ENCODE data around the gene SPTLC1.
"Not testable (repeated sequence)": the region's sequence is repeated elsewhere in the genome, so short reads cannot be mapped to it uniquely, and the experiment has no call there.

Gene SPTLC1

DNA sequence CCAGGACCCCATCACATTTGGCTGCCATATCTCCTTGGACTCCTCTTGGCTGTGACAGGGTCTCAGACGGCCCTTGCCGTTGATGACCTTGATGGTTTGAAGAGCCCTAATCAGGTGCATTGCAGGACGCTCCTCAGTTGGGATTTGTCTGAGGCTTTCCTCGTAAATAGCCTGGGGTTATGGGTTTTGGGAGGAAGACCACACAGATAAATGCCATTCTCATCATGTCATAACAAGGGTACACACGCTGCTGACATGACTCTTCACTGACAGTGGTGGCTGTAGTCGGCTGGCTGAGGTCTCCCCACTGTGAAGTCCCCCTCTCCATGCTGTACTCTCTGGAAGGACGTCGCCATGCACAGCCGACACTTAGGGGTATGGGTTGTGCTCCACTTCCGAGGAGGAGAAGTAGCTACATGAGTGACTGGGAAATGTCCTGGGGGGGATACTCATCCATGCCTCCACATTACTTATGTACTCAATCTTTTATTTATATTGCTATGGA, 42.9 kb upstream of the SPTLC1 start:
- DNase-seq (ENCODE audit: low read depth, low spot score) = no peak
- TF ChIP-seq, protein P1, sequence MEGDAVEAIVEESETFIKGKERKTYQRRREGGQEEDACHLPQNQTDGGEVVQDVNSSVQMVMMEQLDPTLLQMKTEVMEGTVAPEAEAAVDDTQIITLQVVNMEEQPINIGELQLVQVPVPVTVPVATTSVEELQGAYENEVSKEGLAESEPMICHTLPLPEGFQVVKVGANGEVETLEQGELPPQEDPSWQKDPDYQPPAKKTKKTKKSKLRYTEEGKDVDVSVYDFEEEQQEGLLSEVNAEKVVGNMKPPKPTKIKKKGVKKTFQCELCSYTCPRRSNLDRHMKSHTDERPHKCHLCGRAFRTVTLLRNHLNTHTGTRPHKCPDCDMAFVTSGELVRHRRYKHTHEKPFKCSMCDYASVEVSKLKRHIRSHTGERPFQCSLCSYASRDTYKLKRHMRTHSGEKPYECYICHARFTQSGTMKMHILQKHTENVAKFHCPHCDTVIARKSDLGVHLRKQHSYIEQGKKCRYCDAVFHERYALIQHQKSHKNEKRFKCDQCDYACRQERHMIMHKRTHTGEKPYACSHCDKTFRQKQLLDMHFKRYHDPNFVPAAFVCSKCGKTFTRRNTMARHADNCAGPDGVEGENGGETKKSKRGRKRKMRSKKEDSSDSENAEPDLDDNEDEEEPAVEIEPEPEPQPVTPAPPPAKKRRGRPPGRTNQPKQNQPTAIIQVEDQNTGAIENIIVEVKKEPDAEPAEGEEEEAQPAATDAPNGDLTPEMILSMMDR (IDR thresholded peaks at IDR 0.05; ENCODE audit: low read depth, low read length) = no peak
- in situ Hi-C loops (cut with HindIII; ENCODE audit: low sequenced_read_pairs) = no loop called here
- no peak overlapping the region for H3K4me3 ChIP-seq (ENCODE audit: low read depth, low read length)

DNA sequence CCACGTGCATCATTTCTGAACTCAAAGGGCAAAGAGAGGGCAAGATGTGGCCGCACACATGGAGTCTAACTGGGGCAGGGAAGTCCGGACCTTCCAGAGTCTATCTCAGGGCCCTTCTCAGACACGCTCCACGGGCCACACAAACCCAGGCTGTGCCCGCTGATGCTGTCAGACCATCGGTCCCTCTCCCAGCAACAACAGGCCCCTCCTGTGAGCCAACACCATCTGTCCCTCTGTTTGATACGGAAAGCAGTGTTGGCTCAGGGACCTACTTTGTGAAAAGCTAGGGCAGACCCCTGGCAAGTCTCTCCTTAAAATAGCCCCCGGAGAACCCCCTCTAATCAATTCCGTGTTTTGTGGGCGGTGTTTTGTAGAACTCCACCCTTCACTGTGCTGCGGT, 40.5 kb upstream of the SPTLC1 start:
- DNase-seq (ENCODE audit: low read depth, low spot score); in situ Hi-C loops (cut with HindIII; ENCODE audit: low sequenced_read_pairs); H3K4me3 ChIP-seq (ENCODE audit: low read depth, low read length): not testable (repeated sequence)

DNA sequence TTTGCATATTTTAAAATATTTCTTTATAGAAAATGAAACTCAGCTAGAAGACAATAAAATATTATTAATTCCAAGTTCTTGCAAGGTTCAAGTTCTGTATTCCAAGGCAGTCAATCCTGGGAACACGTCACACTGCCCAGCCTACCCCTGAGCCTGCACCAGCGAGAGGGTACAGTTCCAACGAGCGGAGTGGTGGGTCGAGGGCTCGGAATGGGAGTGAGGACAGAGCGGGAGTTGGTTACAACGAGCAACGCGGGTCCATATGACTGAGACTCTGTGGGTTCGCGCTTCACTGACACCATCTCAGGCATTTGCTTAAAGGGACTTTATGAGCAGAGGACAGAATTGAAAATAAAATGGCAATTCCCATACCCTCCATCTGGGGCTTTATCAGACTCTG, 40.0 kb upstream of the SPTLC1 start:
- TF ChIP-seq, protein P1 (IDR thresholded peaks at IDR 0.05; ENCODE audit: low read depth, low read length) = no peak
- in situ Hi-C loops (cut with HindIII; ENCODE audit: low sequenced_read_pairs) = no loop called here
- no peak for DNase-seq (ENCODE audit: low read depth, low spot score)
- no peak overlapping the region for H3K4me3 ChIP-seq (ENCODE audit: low read depth, low read length)

DNA sequence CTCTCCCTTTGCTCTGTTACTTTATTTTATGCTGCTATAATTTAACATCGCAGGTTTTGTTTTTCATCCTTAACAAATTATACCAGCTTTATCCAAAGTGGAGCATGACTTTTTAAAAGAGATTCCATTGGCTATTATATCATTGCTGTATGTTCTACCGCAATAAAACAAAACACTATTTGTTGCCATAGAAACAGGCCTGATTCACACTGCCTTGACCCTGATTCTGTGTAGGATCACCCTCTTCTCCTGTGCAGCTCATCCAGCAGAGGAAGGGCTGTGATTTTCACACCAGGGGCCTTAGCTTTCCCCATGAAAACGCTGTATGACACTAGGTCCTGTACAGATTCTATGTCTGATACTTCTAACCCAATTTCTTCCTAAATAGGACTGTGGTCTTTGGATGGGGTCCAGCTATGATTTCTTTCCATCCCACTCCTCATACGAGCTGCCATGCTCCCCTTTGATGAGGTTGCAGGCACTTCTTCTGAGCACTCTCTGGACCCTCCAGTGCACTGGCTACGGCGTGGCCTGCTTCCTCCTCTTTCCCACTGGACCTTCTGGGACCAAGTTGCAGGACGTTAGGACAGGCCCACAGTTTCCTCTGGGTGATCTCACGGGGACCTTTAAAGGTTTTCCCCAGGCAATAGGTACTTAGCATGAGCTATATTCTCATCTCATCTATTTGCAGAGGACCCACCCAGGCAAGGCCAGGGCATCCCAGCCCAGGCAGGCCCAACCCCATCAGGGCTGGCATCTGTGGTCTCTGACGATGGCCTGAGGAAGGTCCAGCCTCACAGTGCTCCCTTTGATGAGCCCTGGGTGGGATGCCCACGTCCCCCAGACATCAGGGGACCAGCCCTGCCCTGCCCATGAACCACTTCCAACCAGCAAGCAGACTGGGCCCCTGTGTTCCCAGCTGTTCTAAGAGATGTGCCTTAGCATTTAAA, 38.5 kb upstream of the SPTLC1 start:
- in situ Hi-C loops (cut with HindIII; ENCODE audit: low sequenced_read_pairs); H3K4me3 ChIP-seq (ENCODE audit: low read depth, low read length): not testable (repeated sequence)
- peak; percentile 92 for DNase-seq (ENCODE audit: low read depth, low spot score)

DNA sequence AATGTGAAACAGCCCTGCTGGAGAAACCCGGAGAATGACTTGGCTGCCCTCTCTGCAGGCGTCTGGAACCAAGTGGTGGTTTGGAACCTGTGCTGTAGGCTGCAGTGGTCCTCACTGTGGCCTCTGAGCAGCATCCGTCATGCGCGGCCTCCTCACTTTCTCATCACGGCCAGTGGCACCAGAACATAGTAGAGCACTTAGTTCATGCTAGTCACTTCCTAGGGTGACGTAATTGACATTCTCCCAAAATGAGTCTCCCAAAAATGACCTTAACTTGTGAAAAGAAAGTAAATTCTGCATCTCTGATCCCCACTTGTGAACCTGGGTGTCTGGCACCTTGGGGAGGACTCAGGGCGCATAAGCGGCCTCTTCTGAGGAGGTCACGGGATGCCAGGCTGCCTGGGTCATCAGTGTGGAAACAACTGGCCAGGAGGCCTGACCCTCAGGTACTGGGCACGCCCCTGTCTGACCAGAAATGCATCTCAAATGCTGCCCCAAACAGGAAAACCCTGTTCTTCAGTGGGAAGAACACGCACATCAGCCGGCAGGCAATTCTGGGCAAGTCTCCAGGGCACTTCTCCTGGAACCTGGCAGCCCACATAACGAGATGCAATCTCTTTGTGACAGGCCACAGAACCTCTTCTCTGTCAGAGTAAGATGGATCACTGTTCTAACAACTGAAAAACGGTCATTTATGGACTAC, 36.6 kb upstream of the SPTLC1 start:
- in situ Hi-C loops (cut with HindIII; ENCODE audit: low sequenced_read_pairs) = no loop called here
- peak; percentile 81 for DNase-seq (ENCODE audit: low read depth, low spot score)
- H3K4me3 ChIP-seq (ENCODE audit: low read depth, low read length) = no peak overlapping the region
- TF ChIP-seq, protein P1 (IDR thresholded peaks at IDR 0.05; ENCODE audit: low read depth, low read length) = no peak

DNA sequence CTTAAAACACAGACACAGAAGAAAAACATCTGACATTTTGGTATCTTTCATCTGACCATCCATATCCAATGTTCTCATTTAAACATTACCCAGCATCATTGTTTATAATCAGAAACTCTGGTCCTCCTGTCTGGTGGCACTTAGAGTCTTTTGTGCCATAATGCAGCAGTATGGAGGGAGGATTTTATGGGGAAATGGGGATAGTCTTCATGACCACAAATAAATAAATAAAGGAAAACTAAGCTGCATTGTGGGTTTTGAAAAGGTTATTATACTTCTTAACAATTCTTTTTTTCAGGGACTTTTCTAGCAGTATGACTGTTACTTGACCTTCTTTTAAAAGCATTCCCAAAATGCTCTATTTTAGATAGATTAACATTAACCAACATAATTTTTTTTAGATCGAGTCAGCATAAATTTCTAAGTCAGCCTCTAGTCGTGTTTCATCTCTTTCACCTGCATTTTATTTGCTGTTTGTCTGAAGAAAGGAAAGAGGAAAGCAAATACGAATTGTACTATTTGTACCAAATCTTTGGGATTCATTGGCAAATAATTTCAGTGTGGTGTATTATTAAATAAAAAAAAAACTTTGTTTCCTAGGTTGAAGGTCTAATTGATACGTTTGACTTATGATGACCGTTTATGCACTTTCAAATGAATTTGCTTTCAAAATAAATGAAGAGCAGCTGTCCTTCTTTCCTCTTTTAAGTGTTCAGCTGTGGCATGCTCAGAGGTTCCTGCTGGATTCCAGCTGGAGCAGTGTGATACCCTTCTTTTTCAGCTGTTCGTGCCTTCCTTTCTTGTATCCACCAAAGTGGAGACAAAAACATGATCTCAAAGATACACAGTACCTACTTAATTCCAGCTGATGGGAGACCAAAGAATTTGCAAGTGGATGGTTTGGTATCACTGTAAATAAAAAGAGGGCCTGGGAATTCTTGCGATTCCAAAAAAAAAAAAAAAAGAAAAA, 35.6 kb upstream of the SPTLC1 start:
- H3K4me3 ChIP-seq (ENCODE audit: low read depth, low read length); in situ Hi-C loops (cut with HindIII; ENCODE audit: low sequenced_read_pairs); DNase-seq (ENCODE audit: low read depth, low spot score): not testable (repeated sequence)

DNA sequence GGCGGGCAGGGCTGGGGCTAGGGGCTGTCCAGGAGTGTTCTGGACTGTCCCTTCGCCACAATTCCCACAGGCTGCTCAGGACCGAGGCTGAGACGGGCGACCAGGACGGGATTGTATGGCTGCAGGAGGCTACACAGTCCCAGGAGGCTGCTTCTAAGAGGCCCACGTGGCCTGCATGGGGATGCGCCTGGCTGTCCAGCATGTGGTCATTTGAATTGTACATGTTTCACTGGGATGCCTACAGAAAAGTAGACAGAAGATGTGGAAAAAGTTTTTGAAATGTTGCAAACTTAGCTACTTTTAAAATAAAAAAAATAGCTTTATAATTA, 32.6 kb upstream of the SPTLC1 start:
- in situ Hi-C loops (cut with HindIII; ENCODE audit: low sequenced_read_pairs) = no loop called here
- TF ChIP-seq, protein P1 (IDR thresholded peaks at IDR 0.05; ENCODE audit: low read depth, low read length) = no peak
- H3K4me3 ChIP-seq (ENCODE audit: low read depth, low read length) = no peak overlapping the region
- DNase-seq (ENCODE audit: low read depth, low spot score) = no peak
